Measurements from ENCODE around the gene ZNF366.

GRCh38 chr5:72476721-72477120 lies 30.5 kb downstream of the ZNF366 start:
- TF ChIP-seq EZH2phosphoT487 (IDR thresholded peaks at IDR 0.05; ENCODE audit: insufficient read depth, low read depth): no peak
- no peak for TF ChIP-seq EZH2 (IDR thresholded peaks at IDR 0.05; ENCODE audit: insufficient read depth, poor library complexity, severe bottlenecking)
